Measurements from ENCODE around the gene NUDT1.

NUDT1 gene

DNA sequence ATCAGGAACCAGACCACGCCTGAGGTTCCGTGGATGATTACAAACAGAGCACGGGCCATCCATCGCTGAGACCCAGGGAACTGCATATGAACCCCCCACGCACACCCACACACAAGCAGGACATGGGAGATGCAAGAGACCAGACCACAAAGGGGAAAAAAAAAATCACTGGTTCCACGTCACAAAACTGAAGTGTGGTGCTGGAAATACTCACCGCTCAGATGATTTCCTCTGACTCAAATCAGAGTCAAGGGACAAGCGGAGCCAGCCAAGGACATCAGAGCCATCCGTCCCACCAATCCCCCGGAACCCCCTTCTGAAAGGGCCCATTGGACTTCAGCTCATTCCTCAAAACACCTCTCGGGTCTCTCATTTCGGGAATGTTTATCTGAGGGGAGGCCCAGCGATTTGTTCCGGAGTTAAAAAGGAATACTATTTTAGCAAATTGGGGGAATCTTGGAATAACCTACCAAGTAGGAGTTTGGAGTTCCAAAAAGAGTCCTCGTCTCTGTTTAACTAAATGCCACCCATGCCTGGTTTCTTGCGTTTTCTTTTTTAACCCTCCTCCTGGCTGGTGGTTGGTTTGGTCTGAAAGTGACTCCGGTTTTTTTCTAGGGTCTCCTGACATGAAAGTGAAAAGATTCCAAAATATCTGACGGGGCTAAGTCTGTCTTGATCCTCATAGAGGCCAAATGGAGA lies 57.3 kb downstream of the NUDT1 start:
- H3K36me3 ChIP-seq (replicated peaks): no peaks in the 10 kb centered on the region
- TF ChIP-seq, protein P1, sequence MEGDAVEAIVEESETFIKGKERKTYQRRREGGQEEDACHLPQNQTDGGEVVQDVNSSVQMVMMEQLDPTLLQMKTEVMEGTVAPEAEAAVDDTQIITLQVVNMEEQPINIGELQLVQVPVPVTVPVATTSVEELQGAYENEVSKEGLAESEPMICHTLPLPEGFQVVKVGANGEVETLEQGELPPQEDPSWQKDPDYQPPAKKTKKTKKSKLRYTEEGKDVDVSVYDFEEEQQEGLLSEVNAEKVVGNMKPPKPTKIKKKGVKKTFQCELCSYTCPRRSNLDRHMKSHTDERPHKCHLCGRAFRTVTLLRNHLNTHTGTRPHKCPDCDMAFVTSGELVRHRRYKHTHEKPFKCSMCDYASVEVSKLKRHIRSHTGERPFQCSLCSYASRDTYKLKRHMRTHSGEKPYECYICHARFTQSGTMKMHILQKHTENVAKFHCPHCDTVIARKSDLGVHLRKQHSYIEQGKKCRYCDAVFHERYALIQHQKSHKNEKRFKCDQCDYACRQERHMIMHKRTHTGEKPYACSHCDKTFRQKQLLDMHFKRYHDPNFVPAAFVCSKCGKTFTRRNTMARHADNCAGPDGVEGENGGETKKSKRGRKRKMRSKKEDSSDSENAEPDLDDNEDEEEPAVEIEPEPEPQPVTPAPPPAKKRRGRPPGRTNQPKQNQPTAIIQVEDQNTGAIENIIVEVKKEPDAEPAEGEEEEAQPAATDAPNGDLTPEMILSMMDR (IDR thresholded peaks at IDR 0.05; ENCODE audit: low read depth, low read length, missing control alignments): no peak
- no peaks in the 10 kb centered on the region for H3K27me3 ChIP-seq (replicated peaks)
- H3K4me3 ChIP-seq (ENCODE audit: low read depth, low read length): no peak overlapping the region
- peak; percentile 88 for DNase-seq
- peak overlapping the region; percentile 85 for H3K27ac ChIP-seq
- in situ Hi-C loops (cut with HindIII; ENCODE audit: low pct_ligation_motif_present, low sequenced_read_pairs): no loop called here

DNA sequence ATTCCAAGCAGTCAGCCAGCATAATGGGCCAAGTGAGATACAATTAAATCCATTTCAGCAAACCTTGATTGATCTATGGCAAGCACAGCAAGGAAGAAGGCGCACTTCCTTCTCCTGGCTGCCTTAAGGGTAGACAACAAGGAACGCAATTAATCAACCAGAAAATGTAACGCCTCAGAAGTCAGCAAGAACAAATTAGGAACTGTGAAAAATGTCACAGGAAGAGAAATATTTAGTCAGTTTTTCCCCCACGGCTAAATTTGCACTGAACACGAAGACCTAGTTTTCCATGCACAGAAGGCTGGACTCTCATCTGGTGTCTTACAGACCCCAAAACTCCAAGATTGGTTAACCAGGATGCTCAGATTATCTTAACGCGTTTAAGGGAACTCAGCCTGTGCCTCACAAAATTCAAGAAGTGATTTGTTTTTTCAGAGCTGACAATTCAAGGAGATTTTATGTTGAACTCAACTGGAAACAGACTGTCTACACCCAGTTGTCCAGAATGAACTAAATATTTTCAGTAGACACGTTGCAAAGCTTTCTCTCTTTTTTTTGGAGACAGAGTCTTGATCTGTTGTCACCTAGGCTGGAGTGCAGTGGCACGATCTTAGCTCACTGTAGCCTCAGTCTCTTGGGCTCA lies 58.0 kb downstream of the NUDT1 start:
- Histone ChIP-seq H3K36me3 (replicated peaks) (no peaks in the 10 kb centered on the region), H3K27me3 (replicated peaks) (no peaks in the 10 kb centered on the region), H3K27ac (peak overlapping the region; percentile 85), H3K4me3 (ENCODE audit: low read depth, low read length) (no peak overlapping the region)
- DNase-seq: no peak
- TF ChIP-seq, protein P1 (IDR thresholded peaks at IDR 0.05; ENCODE audit: low read depth, low read length, missing control alignments): no peak
- in situ Hi-C loops (cut with HindIII; ENCODE audit: low pct_ligation_motif_present, low sequenced_read_pairs): no loop called here
